Mammary epithelial cell (primary cell): ENCODE data around the gene ANTXR2.

Source experiments
- CTCF ChIP-seq, 2 donors: IDR thresholded peaks in 1 of 2; conservative IDR thresholded peaks in 1 of 2; 2 replicates each; pipeline ENCODE4 v1.5.1; 2011 to 2012; ENCODE audit warnings: inconsistent platforms in 2 of 2, low read length in 2 of 2, mild to moderate bottlenecking in 2 of 2, control low read depth in 1 of 2, low read depth in 1 of 2; ENCODE audit not compliant: insufficient read depth in 1 of 2; ENCODE audit errors: extremely low read depth in 1 of 2
- EZH2 ChIP-seq: IDR thresholded peaks from 2 replicates; pipeline ENCODE4 v1.6.1; 2012; ENCODE audit warnings: low read length, inconsistent platforms, borderline replicate concordance

GRCh38 chr4:80101792-80102116 lies 28.7 kb upstream of the ANTXR2 start:
- no peak for TF ChIP-seq CTCF (conservative IDR thresholded peaks at IDR 0.05 in 1 of 2, IDR thresholded peaks at IDR 0.05 in 1 of 2; ENCODE audit: extremely low read depth in 1 of 2, insufficient read depth in 1 of 2, low read depth in 1 of 2, low read length in 2 of 2)
- TF ChIP-seq EZH2, result no peak
